Naive B cell (primary cell): ENCODE data around the gene TTLL9. TPM values are rescaled to one million over a fixed set of nuclear protein-coding genes. Genes with fewer than 3 reads are reported as not detected.
"Not testable (repeated sequence)": the region's sequence is repeated elsewhere in the genome, so short reads cannot be mapped to it uniquely, and the experiment has no call there.

Experiments
- ATAC-seq, 2 donors: fragments of 150-1000 bp; cut with Tn5 transposase; 2 replicates each; pipeline ENCODE4 v1.10.0; 2021; ENCODE audit warnings: low read depth in 2 of 2, mild to moderate bottlenecking in 2 of 2, moderate library complexity in 2 of 2
- DNase-seq: peaks from one replicate; pipeline ENCODE4 v3.0.0; 2022
- H3K27ac Mint-ChIP-seq, 6 donors: one replicate each; pipeline ENCODE4 v1.8.0; 2020 to 2022; ENCODE audit warnings: mild to moderate bottlenecking in 6 of 6, mixed read lengths in 6 of 6, moderate library complexity in 5 of 6, inconsistent platforms in 2 of 6
- H3K27me3 Mint-ChIP-seq, 3 donors: one replicate each; pipeline ENCODE4 v1.8.0; 2021 to 2022; ENCODE audit warnings: mixed read lengths in 3 of 3, mild to moderate bottlenecking in 1 of 3
- H3K36me3 Mint-ChIP-seq, 2 donors: one replicate each; pipeline ENCODE4 v1.8.0; 2020 to 2022; ENCODE audit warnings: mixed read lengths in 2 of 2, inconsistent platforms in 1 of 2, mild to moderate bottlenecking in 1 of 2
- H3K4me1 Mint-ChIP-seq, 3 donors: one replicate each; pipeline ENCODE4 v1.8.0; 2020 to 2022; ENCODE audit warnings: mixed read lengths in 3 of 3, inconsistent platforms in 1 of 3, mild to moderate bottlenecking in 1 of 3, moderate library complexity in 1 of 3
- H3K4me3 Mint-ChIP-seq, 8 donors: one replicate each; pipeline ENCODE4 v1.8.0; 2020 to 2022; ENCODE audit warnings: mild to moderate bottlenecking in 8 of 8, mixed read lengths in 8 of 8, moderate library complexity in 8 of 8, inconsistent platforms in 2 of 8
- H3K9me3 Mint-ChIP-seq, 7 donors: one replicate each; pipeline ENCODE4 v1.8.0; 2020 to 2022; ENCODE audit warnings: mixed read lengths in 7 of 7, mild to moderate bottlenecking in 5 of 7, inconsistent platforms in 2 of 7, moderate library complexity in 1 of 7
- polyA plus RNA-seq, 6 donors: library from polyadenylated mRNA; unstranded; fragments of 300-500 nt; fragmentation: Illumina TruSeq; gene quantifications; one replicate each; pipeline ENCODE4 v1.2.3, GENCODE V29; 2021; ENCODE audit warnings: low read depth in 6 of 6

Gene TTLL9
- polyA plus RNA-seq, 6 donors from 2014 or later = 0.09 to 0.43 (median 0.21) TPM; not detected in 3

DNA sequence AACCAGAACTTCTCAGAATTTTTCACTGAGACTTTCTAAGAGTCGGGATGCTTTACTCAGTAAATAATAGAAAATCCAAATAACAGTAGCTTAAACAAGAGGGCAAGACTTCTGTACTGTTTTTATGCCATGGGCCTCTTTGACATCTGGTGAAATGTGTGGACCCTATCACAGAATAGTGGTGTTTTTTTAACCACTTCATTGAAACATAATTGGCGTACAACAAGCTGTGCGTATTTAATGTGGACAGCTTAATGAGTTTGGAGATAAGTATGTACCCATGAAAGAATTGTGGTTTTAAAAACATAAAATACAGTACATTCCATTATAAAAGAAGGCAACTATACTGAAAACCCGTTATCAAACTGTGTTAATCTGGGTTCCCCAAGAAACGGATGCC is 43.7 kb downstream of the TTLL9 start:
- Mint-ChIP-seq H3K27me3 (no peaks in the 10 kb centered on the region), H3K27ac (no peak overlapping the region), H3K4me3 (no peak overlapping the region), H3K4me1 (peaks cover 0 to 11% (median 10%) of the 10 kb centered on the region in 3 donors), H3K9me3 (no peaks in the 10 kb centered on the region), H3K36me3 (no peaks in the 10 kb centered on the region)
- no peak for DNase-seq
- ATAC-seq = no peak

DNA sequence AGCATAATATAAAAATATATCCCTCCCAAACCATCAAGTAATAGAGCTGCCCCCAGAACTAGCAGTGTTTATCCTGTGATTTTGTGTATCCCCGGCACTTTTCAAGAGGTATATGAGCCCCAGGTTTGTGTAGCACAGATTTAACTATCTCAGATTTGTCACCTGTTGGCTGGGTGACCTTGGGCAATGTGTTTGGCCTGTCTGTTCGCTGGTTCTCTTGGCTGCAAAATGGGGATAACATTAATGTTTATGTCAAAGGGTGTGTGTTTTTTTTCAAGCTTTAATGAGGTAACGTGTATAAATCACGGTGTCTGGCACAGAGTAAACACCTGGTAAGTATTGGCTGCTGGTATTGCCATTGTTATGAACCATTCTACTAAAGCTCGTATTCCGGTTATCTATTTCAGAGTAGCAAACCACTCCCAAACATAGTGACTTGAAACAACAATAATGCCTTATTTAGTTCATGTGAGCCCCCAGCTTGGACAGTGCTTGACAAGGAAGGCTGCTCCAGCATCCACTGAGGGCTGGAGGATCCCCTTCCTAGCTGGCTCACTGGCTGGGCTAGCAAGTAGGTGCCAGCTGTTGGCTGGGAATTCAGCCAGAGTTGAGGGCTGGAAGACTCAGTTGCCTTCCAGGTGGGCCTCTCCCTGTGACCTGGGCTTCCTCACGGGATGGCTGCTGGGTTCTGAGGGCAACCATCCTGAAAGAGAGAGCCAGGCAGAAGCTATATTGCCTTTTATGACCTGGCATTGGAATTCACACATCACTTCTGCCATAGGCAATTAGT is 45.3 kb downstream of the TTLL9 start:
- no peak for DNase-seq
- H3K4me3 Mint-ChIP-seq = no peak overlapping the region
- H3K9me3 Mint-ChIP-seq = no peaks in the 10 kb centered on the region
- no peak overlapping the region for H3K27ac Mint-ChIP-seq
- ATAC-seq = no peak
- peaks cover 0 to 11% (median 10%) of the 10 kb centered on the region in 3 donors for H3K4me1 Mint-ChIP-seq
- peaks cover 0 to 12% (median 0%) of the 10 kb centered on the region in 3 donors for H3K27me3 Mint-ChIP-seq
- no peaks in the 10 kb centered on the region for H3K36me3 Mint-ChIP-seq

DNA sequence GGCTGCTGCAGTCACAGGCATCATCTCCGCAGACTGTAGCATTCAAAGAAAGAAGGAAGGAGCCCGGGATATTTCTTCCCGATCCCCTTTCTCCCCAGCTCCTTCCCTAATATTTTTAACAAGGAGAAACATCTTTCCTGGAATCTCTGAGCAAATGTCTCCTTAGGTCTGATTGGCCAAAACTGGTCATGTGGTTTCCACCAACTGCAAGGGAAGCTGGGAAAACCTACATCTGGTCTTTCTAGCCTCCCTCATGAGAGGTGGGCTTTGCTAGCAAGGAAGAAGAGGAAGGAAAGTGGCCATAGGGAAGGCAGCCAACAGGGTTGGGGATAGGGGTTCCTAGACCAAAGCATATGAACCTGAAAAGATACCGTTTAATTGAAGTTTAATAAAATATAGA is 46.3 kb downstream of the TTLL9 start:
- ATAC-seq (no peak), DNase-seq (no peak)
- H3K27me3 Mint-ChIP-seq = peaks cover 0 to 15% (median 0%) of the 10 kb centered on the region in 3 donors
- no peaks in the 10 kb centered on the region for H3K36me3 Mint-ChIP-seq
- H3K4me3 Mint-ChIP-seq = peak overlapping the region in 1 of 8 donors; percentile 31
- peaks cover 0 to 11% (median 10%) of the 10 kb centered on the region in 3 donors for H3K4me1 Mint-ChIP-seq
- H3K9me3 Mint-ChIP-seq = no peaks in the 10 kb centered on the region
- no peak overlapping the region for H3K27ac Mint-ChIP-seq

DNA sequence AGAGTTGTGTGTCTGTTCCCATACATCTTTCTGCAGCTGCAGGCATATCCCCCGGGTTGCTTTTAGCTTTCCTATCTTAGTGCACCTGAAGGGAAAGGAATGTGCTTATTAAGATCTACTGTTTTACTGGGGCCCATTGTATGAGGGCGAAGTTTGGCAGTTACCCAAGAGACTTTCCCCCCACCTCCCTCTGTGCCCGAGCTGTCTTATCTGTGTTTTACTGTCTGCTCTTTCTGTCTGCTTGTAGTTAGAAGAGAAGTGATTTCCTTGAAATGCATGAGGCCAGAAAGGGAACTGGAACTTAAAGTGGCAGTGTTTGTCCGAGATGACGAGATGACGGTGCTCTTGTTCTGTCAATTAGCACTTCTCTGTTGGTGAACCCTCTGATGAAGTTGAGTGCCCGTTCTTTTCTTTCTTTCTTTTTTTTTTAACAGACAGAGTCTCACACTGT is 47.6 kb downstream of the TTLL9 start:
- H3K27me3 Mint-ChIP-seq = peaks cover 0 to 20% (median under 1%) of the 10 kb centered on the region in 3 donors

DNA sequence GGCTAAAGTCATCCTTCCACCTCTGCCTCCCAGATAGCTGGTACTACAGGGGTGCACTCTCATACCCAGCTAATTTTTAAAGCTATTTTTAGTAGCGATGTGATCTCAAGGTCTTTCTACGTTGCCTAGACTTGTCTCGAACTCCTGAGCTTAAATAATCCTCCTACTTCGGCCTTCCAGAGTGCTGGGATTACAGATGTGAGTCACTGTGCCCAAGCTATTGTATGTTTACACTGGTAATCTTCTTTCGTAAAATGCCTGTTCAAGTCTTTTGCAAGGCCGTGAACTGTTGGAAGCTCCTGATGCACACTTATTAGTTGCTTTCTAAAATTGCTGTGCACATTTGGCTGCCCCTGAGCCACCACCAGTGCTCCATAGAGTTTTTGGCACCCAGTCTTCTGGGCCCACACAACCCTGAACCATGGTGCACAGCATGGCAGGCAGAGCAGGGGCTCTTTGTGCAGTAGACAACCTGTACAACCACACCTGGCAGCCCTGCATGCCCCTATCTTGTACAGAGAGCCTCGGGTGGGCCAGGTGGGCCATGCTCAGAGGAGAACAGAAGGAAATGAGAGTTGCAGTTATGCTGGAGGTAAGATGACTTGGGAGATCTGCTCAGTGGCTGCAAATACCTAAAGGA is 48.2 kb downstream of the TTLL9 start:
- Mint-ChIP-seq H3K27me3 (peaks cover 0 to 26% (median 7%) of the 10 kb centered on the region in 3 donors), H3K36me3 (no peaks in the 10 kb centered on the region), H3K4me1 (peaks cover 5 to 13% (median 10%) of the 10 kb centered on the region in 3 donors), H3K27ac (peak overlapping the region in 1 of 6 donors; percentile 38), H3K4me3 (no peak overlapping the region), H3K9me3 (no peaks in the 10 kb centered on the region)
- DNase-seq (no peak), ATAC-seq (no peak)

More for the DNA sequence above, 47.6 kb downstream of the TTLL9 start:
- not testable (repeated sequence) for H3K4me3 Mint-ChIP-seq, DNase-seq, H3K36me3 Mint-ChIP-seq, H3K9me3 Mint-ChIP-seq, ATAC-seq
- Mint-ChIP-seq H3K27ac (peak overlapping the region in 1 of 6 donors; percentile 75), H3K4me1 (peaks cover 0 to 11% (median 10%) of the 10 kb centered on the region in 3 donors)

DNA sequence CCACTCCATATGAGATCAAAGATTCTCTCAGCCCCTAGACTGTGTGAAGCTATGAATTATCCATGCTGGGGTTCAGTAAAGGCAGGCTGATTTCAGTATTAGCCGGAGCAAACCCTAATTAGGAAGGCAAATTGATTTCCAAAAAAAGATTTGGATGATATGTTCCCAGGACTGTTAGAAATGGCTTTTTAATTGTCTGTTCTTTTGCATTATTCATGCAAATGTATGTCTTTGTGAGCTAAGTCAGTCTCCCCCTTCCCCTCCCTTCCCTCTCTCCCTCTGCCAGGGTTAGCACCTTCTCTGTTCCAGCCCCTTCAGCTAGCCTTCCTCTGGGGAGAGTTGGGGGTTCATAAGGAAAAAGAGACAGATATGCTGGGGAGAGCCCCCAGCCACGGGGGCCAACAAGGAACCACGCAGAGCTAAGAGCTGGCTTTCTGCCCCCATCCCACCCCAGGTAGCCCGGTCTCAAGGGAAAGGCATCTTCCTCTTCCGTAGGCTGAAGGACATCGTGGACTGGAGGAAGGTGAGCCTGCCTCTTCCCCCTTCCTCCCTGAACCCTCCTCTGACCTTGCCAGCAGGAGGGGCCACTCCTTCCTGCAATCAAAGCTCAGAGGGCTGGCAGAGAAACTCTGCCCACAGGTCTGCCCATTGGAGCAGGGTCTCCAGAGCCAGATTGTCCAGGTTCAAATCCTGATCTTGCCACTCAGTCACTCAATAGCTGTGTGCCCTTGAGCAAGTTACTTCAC is 49.1 kb downstream of the TTLL9 start:
- Mint-ChIP-seq H3K36me3 (no peaks in the 10 kb centered on the region), H3K27me3 (peaks cover 3 to 36% (median 17%) of the 10 kb centered on the region in 3 donors), H3K4me3 (no peak overlapping the region), H3K4me1 (peaks cover 9 to 20% (median 10%) of the 10 kb centered on the region in 3 donors), H3K9me3 (no peaks in the 10 kb centered on the region), H3K27ac (no peak overlapping the region)
- ATAC-seq (no peak), DNase-seq (no peak)

DNA sequence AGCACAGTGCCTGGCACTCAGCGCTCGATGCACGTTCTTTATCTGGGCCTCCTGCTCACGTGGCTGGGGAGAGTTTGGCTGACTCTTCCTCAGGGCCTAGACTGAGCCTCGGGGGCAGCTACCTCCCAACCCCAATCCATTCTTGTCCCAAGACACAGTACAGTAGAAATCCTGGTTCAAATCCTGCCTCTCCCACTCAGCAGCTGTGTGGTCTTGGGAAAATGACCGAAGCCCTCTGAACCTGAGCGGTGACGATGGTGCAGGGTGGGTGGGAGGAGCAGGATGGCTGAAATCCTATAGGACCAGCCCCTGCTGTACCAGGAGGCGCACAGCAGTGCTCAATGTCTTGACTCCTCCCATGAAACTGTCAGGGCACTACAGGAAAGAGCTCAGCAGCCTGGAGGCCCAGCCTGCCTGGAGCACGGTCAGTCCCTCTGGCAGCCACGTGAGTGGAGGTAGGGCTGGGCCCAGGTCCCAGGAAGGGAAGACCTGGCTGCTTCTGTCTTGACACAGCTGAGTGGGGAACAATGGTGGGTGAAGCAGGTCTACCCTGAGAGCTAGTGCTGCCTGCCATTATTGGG is 49.9 kb downstream of the TTLL9 start:
- Mint-ChIP-seq H3K4me3 (no peak overlapping the region), H3K27me3 (peaks cover 3 to 44% (median 21%) of the 10 kb centered on the region in 3 donors), H3K36me3 (no peaks in the 10 kb centered on the region), H3K27ac (no peak overlapping the region), H3K9me3 (no peaks in the 10 kb centered on the region), H3K4me1 (peaks cover 9 to 20% (median 10%) of the 10 kb centered on the region in 3 donors)
- ATAC-seq (no peak), DNase-seq (no peak)

DNA sequence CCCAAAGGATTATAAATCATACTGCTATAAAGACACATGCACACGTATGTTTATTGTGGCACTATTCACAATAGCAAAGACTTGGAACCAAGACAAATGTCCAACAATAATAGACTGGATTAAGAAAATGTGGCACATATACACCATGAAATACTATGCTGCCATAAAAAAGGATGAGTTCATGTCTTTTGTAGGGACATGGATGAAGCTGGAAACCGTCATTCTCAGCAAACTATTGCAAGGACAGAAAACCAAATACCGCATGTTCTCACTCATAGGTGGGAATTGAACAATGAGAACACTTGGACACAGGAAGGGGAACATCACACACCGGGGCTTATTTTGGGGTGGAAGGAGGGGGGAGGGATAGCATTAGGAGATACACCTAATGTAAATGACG is 51.0 kb downstream of the TTLL9 start:
- DNase-seq, H3K36me3 Mint-ChIP-seq, H3K9me3 Mint-ChIP-seq, H3K27ac Mint-ChIP-seq, H3K4me3 Mint-ChIP-seq, ATAC-seq: not testable (repeated sequence)
- H3K27me3 Mint-ChIP-seq = peaks cover 8 to 55% (median 32%) of the 10 kb centered on the region in 3 donors
- H3K4me1 Mint-ChIP-seq = peaks cover 9 to 18% (median 10%) of the 10 kb centered on the region in 3 donors

DNA sequence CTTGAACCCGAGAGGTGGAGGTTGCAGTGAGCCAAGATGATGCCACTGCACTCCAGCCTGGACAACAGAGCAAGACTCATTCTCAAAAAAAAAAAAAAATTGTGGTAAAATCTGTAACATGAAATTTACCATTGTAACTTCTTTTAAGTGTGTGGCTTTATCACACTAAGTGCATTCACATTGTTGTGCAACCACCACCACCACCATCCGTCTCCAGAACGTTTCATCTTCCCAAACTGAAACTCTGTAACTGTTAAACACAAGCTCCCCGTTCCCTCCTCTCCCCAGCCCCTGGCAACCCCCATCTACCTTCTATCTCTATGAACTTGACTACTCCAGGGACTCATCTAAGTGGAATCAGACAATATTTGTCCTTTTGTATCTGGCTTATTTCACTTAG is 51.7 kb downstream of the TTLL9 start:
- H3K4me1 Mint-ChIP-seq = peaks cover 9 to 18% (median 10%) of the 10 kb centered on the region in 3 donors
- no peak overlapping the region for H3K4me3 Mint-ChIP-seq
- peaks cover 8 to 56% (median 33%) of the 10 kb centered on the region in 3 donors for H3K27me3 Mint-ChIP-seq
- H3K36me3 Mint-ChIP-seq = no peaks in the 10 kb centered on the region
- DNase-seq (no peak), ATAC-seq (no peak)
- H3K9me3 Mint-ChIP-seq = peaks cover 0 to 2% (median 0%) of the 10 kb centered on the region in 7 donors
- no peak overlapping the region for H3K27ac Mint-ChIP-seq

DNA sequence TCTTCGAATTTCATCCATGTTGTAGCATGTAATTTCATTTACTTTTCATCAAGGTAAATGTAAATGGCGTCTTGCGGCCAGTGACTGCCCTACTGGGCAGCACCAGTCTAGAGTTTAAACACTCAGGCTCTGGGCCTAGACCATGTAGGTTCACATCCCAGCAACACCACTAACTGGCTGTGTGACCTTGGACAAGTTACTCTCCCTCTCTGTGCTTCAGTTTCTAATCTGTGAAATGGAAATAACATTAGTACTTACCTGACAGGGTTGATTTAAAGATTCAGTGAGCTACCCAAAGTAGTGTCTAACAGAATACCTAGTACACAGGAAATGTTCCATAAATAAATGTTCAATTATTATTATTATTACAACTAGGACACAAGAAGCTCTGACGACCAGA is 52.2 kb downstream of the TTLL9 start:
- ATAC-seq (no peak), DNase-seq (no peak)
- H3K27ac Mint-ChIP-seq = no peak overlapping the region
- H3K36me3 Mint-ChIP-seq = no peaks in the 10 kb centered on the region
- H3K27me3 Mint-ChIP-seq = peaks cover 8 to 56% (median 33%) of the 10 kb centered on the region in 3 donors
- H3K9me3 Mint-ChIP-seq = peaks cover 0 to 2% (median 0%) of the 10 kb centered on the region in 7 donors
- H3K4me3 Mint-ChIP-seq = no peak overlapping the region
- H3K4me1 Mint-ChIP-seq = peaks cover 9 to 18% (median 10%) of the 10 kb centered on the region in 3 donors

DNA sequence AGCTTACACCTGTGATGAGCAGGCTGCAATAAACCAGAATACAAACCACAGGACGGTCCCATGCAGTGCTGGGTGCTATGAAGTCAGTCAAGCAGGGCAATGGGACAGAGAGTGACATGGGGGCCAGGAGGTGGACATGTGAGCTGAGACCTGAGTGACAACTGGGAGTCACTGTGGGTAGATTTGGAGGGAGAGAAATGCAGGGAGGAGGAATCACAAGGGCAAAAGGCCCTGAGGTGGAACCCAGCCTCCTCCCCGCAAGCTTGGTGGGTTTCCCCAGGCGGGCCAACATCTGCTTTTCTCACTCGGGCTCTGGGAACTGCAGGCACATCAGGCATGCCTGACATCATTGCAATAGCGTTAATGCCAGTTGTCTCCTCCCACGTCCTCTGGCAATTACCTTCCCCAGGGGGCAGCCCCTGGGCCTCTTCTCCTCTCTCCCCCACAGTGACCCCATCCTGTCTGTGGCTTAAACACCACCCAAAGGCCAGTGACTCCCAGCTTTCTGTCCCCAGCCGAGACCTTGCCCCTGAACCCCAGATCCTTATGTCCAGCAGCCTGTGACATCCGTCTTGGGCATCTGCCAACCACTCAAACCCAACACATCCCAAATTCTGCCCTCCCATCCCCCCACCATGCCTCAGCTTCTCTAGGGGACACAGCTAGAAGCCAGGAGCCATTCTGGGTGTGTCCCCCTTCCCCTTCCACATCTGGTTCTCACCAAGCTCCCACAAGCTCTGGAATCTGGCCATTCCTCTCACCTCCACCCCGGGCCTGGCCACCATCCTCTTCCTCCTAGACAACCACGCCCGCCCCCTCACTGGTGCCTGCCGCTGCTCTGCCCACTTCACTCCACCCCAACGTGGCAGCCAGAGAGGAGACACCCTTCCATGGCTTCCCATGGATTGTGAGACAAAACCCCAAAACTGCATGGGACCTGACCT is 53.2 kb downstream of the TTLL9 start:
- Mint-ChIP-seq H3K27ac (peak overlapping the region in 1 of 6 donors; percentile 58), H3K4me1 (peaks cover 2 to 9% (median 9%) of the 10 kb centered on the region in 3 donors), H3K27me3 (peaks cover 8 to 58% (median 33%) of the 10 kb centered on the region in 3 donors), H3K36me3 (no peaks in the 10 kb centered on the region), H3K4me3 (no peak overlapping the region), H3K9me3 (peaks cover 0 to 2% (median 0%) of the 10 kb centered on the region in 7 donors)
- ATAC-seq = peak; percentile 49
- DNase-seq = no peak

DNA sequence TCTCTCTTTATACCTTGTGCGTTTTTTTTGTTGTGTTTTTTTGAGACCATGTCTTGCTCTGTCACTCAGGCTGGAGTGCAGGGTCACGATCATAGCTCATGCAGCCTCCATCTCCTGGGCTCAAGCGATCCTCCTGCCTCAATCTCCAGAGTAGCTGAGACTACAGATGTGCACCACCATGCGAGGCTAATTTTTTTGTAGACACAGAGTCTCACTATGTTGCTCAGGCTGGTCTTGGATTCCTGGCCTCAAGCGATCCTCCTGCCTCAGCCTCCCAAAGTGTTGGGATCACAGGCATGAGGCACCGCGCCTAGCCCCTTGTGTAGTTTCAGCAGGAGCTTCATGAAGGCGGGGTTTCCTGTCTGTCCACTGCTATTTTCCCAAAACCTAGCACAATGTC is 54.1 kb downstream of the TTLL9 start:
- H3K4me1 Mint-ChIP-seq = peaks cover 0 to 9% (median 9%) of the 10 kb centered on the region in 3 donors
- no peaks in the 10 kb centered on the region for H3K36me3 Mint-ChIP-seq
- no peak overlapping the region for H3K27ac Mint-ChIP-seq
- H3K4me3 Mint-ChIP-seq = peak overlapping the region in 1 of 8 donors; percentile 11
- no peak for DNase-seq
- H3K9me3 Mint-ChIP-seq = peaks cover 0 to 2% (median 0%) of the 10 kb centered on the region in 7 donors
- ATAC-seq = no peak
- peaks cover 8 to 62% (median 33%) of the 10 kb centered on the region in 3 donors for H3K27me3 Mint-ChIP-seq
